COR-L47 (cell line): ENCODE results near the gene TPK1.
"Not testable (repeated sequence)": the region's sequence is repeated elsewhere in the genome, so short reads cannot be mapped to it uniquely, and the experiment has no call there.

Source experiments
- DNase-seq: peaks from one replicate; lab custom pipeline; 2025; lab: John Stamatoyannopoulos, UW

TPK1 gene

GRCh38 chr7:144629598-144629997 lies 206.3 kb downstream of the TPK1 start:
- no peak for DNase-seq

DNA sequence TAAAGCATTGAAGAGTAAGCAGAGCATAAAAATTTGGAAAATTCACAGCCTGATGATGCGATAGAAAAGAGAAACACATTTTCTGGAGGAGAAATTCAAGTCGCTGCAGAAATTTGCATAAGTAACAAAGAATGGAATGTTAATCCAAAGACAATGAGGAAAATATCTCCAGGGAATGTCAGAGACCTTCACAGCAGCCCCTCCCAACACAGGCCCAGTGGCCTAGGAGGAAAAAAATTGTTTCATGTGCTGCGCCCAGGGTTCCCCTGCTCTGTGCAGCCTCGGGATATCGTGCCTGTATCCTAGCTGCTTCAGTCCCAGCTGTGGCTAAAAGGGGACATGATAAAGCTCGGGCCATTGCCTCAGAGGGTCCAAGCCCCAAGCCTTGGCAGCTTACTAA lies 206.8 kb downstream of the TPK1 start:
- no peak for DNase-seq

DNA sequence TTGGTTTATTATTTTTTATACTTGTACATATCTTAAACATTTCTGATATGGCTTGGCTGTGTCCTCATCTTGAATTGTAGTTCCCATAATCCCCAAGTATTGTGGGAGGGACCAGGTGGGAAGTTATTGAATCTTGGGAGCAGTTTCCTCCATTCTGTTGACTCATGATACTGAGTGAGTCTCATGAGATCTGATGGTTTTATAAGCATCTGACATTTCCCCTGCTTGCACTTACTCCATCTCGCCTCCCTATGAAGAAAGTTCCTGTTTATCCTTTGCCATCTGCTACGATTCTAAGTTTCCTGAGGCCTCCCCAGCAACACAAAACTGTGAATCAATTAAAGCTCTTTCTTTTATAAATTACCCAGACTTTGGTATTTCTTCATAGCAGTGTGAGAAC lies 207.7 kb downstream of the TPK1 start:
- no peak for DNase-seq

DNA sequence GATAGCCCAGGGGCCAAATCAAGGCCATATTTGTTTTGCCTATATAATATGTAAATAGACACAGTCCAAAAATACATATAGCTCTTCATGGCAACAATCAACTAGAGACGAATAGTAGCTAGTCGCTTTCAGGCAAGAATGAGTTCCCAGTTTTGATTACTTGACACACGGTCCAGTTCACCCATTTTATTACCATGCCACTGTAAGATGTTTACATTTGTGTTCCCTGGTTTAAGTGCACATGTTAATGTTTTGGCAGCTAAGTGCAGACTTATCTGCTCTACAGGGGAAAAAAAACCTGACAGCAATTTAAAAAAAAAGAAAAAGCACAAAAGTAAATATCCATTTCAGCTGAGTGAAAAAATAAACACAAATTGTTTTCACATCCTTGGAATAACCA lies 213.1 kb downstream of the TPK1 start:
- no peak for DNase-seq

GRCh38 chr7:144606261-144606660 lies 229.6 kb downstream of the TPK1 start:
- no peak for DNase-seq

DNA sequence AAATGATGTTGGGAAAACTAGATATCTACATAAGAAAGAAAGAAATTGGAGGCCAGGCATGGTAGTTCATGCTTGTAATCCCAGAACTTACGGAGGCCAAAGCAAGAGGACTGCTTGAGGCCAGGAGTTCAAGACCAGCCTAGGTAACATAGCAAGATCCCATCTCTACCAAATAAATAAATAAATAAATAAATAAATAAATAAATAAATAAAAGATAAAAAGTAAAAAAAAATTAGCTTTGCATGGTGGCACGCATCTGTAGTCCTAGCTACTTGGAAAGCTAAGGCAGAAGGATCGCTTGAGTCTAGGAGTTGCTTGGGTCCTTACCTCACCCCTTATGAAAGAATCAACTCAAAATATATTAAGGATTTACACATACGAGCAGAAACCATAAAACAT lies 238.9 kb downstream of the TPK1 start:
- DNase-seq, result no peak

GRCh38 chr7:144594580-144594979 lies 241.3 kb downstream of the TPK1 start:
- no peak for DNase-seq

GRCh38 chr7:144588559-144589051 lies 247.2 kb downstream of the TPK1 start:
- DNase-seq, result no peak

DNA sequence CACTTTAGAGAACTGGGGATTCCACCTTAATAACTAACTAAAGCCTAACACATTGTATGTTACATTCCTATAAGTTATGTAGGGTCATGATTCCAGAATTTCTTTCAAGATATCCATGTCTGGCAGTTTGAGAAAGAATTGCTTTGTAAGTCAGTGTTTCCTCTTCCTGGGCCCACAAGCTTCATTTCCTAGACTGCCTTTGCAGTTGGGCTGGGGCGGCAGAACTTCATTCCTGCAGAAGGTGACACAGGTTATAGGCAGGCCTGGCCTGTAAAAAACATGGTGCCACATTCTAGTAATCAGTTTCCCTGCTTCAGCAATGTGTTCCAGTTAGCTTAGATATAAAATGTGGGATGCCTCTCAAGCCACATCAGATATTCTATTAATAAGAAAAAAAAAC lies 248.2 kb downstream of the TPK1 start:
- no peak for DNase-seq

- DNase-seq, result no peak
Observed at GRCh38 chr7:144584726-144585125, 251.1 kb downstream of the TPK1 start.

GRCh38 chr7:144579687-144580086 lies 256.2 kb downstream of the TPK1 start:
- no peak for DNase-seq

DNA sequence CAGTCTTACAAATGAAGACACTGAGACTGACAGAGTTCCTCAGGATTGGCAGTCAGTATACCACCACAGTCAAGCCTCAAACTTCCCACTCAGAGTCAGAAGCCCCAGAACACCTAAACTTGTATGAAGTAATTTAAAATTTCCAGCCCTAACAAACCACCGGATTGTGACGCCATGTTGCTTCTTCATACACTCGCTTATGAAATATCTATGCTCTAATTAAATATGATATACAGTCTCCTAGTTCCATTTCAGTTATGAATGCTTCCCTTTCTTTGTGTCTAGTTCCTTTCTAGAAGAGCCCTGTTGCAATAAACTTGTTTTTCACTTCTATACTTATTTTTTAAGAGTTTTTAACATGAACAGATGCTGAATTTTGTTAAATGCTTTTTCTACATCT lies 260.4 kb downstream of the TPK1 start:
- no peak for DNase-seq

DNA sequence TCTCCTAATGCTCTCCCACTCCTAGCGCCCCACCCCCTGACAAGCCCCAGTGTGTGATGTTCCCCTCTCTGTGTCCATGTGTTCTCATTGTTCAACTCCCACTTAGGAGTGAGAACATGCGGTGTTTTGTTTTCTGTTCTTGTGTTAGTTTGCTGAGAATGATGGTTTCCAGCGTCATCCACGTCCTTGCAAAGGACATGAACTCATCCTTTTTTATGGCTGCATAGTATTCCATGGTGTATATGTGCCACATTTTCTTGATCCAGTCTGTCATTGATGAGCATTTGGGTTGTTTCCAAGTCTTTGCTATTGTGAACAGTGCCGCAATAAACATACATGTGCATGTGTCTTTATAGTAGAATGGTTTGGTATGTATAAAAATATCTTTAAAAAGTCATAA lies 261.1 kb downstream of the TPK1 start:
- not testable (repeated sequence) for DNase-seq

GRCh38 chr7:144568233-144568632 lies 267.6 kb downstream of the TPK1 start:
- DNase-seq, result no peak

GRCh38 chr7:144565586-144565985 lies 270.3 kb downstream of the TPK1 start:
- peak; percentile 69 for DNase-seq

DNA sequence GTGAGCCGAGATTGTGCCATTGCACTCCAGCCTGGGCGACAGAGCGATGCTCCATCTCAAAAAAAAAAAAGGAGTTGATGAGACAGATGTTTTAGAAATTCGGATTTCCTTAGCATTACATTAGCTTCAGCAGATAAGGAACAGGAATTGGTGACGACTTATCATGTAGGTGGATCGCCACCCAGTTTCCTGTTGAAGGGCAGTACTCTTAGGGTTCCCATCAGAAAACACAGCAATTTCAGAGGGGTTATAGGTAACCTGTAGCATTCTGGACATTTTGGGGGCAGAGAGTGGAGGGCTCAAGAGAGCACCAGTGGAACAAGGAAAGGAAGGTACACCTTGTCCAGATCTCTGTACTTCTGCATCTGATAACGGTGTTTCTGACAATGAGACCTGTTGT lies 286.0 kb downstream of the TPK1 start:
- DNase-seq, result no peak

DNA sequence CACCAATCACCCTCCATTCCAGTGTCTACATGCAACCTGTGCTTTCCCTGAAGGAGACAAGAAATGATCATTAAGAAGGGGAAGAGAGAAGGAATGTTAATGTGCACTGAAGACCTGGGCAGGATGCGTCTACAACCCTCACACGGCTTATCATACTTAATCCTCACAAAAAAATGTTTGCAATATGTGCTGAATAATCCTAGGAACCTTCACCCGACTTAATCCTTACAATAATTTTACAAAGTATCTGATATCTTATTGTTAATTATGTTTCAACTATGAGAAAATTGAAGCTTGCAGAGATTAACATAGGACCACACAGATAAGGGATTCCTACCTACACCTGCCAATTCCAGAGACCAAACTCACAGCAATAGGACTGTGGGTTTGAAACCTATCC lies 287.3 kb downstream of the TPK1 start:
- DNase-seq, result no peak

GRCh38 chr7:144547888-144548287 lies 288.0 kb downstream of the TPK1 start:
- DNase-seq, result no peak

DNA sequence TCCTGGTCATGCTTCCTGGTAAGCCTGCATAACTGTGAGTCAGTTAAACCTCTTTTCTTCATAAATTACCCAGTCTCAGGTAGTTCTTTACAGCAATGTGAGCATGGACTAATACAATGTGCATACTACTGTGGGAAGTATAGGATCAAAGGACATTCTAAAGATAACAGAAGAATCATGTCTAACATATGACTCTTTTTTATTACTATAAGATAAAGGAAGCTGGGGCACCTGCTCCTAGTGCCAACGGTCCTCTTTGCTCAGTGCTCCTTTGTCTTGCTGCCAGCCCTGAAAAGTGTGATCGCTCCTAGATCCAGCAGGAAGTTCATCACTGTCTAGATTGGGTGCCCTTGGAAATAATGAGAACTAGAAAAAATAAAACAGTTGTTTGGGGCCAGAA lies 289.1 kb downstream of the TPK1 start:
- no peak for DNase-seq

GRCh38 chr7:144545330-144545729 lies 290.5 kb downstream of the TPK1 start:
- DNase-seq, result no peak

DNA sequence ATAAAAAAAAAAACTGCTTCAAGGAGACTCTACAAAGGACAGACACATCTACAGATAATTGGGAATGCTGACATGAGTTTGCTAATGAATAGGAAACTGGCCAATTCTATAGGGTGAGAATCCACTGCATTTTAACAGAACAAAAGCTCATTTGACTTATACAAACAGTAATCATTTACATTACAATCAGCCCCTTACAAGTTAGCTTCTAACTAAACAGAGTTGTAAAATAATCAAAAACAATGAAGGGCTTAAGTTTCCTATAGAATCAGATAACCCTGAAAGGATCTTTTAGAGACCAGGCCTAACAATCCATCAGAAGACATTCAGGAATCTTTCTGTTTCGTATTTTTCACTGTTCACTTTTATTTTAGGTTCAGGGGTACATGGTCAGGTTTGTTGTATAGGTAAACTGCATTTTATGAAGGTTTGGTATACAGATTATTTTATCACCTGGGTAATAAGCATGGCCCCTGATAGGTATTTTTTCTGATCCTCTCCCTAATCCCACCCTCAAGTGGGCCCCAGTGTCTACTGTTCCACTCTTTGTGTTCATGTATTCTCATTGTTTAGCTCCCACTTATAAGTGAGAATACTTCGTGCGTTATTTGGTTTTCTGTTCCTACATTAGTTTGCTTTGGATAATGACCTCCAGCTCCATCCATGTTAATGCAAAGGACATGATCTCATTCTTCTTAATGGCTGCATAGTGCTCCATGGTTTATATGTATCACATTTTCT lies 301.0 kb downstream of the TPK1 start:
- DNase-seq, result no peak

DNA sequence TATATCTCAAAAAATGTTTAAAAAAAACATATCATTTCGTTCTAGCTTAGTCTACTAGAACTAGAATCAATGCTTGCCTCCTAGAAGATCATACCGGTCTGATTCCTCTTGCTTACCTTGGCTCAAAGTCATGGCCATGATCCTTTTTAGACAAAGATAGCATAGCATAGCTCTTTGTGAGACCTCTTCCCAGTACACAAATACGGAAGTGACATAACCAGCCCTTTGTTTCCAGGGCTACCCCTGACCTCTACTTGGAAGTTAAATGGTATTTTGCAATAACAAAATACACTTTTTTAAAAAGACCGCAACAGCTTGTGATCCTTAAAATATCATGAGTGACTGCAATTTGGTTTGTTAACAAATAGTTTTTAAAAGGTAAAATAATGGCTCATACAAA lies 301.7 kb downstream of the TPK1 start:
- DNase-seq, result no peak

DNA sequence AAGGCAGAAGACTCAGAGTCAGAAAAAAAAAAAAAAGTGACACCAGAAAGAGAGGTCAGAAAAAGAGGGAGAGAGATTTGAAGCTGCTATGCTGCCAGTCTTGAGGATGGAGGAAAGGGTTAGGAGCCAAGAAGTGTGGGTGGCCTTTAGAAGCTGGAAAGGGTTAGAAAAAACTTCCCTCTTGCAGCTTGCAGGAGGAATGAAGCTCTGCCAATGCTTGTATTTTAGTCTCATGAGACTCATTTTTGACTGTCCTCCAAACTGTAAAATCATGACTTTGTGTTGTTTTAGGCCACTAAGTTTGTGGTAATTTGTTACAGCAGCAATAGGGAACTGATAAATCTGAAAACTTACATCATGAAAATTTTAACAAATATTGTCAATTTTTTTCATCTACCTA lies 304.7 kb downstream of the TPK1 start:
- DNase-seq, result no peak

DNA sequence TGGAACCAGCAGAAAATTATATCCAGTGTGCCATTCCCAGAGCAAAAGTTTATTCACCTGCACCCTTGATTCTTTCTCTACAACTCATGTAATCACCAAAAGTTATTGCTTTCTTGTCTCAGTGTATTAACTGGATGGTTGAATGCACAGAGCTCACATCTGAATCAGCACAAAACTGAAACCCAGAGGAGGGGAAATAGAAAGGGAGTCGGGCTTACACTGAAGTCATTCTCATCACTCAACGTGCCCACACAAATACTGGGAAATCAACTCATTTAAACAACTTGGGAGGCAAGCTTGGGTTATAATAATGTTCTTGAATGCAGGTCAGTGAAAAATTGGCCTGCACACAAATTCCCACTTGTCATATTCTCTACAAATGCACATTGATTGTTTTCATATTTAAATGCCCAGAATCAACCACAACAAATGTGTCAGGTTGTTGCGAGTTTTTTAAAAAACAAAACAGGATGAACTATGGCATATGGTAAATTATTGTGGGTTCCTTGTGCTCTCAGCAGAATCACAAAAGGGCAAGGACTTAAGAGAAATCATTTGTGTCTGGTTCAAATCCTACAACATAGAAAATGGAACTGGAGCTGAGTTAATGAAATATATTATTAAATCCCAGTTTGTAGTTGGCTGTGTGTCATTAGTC lies 306.5 kb downstream of the TPK1 start:
- DNase-seq, result no peak
